Globus pallidus (tissue), 1 donor: Measurements from ENCODE around the gene CACNA1H.

Experiments used
- DNase-seq: peaks from one replicate; pipeline ENCODE4 v3.0.0-alpha.2; 2015; ENCODE audit warnings: low spot score

CACNA1H gene

GRCh38 chr16:1152651-1153259 lies at the start of gene CACNA1H:
Gene CACNA1H, plus strand, starts transcription at chr16:1153106. Its CDS starts 632 bp downstream, at chr16:1153738.
- no peak for DNase-seq

- no peak for DNase-seq
Observed at GRCh38 chr16:1103636-1103980, 49.3 kb upstream of the CACNA1H start.

- peak; percentile 39 for DNase-seq
Observed at GRCh38 chr16:1105888-1106620, 46.9 kb upstream of the CACNA1H start.

GRCh38 chr16:1106659-1107058 lies 46.2 kb upstream of the CACNA1H start:
- no peak for DNase-seq

DNA sequence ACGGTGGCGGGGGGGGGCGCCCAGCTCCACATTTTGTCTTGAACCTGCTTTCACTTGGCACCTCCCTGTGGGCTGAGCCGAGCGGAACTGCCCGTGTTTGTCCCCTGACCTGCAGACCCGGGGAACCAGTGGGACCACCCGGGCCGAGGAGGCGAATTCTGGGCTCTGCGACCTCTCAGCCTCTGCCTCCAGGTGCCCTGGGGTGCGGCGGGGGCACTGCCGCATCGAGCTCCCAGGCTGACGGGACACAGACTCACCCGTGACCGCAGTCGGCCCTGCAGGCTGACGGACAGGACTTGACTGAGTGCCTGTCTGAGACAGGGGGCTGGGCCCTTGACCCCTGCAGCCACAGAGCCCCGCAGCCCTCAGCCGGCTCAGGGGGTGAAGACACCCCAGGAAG lies 45.8 kb upstream of the CACNA1H start:
- DNase-seq, result no peak

- no peak for DNase-seq
Observed at GRCh38 chr16:1107731-1108130, 45.2 kb upstream of the CACNA1H start.

DNA sequence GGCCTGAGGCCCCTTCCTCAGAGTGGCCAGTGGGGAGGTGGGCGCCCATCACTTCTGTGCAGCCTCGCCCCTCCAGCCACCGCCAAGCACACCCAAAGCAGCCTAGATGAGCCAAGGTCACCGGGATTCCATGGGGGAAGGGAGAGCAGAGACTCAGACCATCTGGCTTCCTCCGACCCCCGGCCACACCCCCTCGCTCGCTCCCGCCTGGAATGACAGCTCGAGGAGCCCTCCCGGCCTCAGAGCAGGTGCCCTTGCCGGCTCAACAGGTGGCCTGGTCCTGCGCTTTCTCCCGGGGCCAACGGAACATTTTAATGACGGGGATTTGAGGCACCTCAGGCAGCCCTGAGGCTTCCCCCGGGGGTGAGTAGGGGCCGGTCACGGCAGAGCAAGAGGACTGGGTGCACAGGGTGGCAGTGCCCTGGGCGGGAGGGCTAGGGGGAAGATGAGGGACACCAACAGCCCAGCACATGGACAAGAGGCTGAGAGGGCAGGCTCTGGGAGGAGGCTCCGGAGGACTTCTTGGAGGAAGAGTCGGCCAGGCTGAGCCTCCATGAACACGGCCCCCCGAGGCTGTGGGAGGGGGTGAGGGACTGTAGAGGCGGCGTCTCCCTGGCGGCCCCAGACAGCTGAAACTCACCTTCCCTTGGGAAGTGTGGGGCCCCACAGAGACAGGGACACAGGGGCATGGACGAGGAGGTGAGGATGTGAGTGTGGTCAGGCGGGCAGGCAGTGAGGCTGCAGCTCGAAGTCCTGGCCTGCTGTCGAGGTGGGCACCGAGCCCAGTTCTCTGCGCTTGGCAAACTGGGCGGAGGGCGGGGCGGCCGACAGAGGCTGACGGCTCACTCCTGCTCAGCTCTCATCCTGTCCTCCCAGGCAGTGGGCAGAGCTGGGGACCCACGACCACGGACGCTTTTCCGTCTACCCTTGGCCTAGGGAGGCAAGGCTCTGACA lies 44.3 kb upstream of the CACNA1H start:
- no peak for DNase-seq

GRCh38 chr16:1109648-1110047 lies 43.3 kb upstream of the CACNA1H start:
- no peak for DNase-seq

GRCh38 chr16:1112506-1113184 lies 40.3 kb upstream of the CACNA1H start:
- no peak for DNase-seq

DNA sequence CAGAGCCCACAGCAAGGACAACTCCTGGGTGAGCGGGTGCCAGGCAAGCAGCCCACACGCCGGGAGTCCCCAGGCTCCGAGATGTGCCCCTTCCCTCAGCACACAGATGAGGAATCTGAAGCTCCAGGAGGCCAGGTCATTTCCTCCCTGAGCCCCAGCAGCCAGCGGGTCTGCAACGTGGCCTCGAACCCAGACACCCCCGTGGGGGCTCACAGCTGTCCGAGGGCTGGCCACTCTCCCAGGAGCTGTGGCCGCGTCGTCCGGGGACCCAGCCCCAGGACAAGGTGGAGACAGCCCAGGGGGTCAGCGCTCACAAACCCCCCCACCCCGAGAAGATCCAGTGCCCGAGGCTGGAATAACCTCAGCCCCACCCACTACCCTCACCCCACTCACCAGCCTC lies 39.4 kb upstream of the CACNA1H start:
- DNase-seq, result no peak

DNA sequence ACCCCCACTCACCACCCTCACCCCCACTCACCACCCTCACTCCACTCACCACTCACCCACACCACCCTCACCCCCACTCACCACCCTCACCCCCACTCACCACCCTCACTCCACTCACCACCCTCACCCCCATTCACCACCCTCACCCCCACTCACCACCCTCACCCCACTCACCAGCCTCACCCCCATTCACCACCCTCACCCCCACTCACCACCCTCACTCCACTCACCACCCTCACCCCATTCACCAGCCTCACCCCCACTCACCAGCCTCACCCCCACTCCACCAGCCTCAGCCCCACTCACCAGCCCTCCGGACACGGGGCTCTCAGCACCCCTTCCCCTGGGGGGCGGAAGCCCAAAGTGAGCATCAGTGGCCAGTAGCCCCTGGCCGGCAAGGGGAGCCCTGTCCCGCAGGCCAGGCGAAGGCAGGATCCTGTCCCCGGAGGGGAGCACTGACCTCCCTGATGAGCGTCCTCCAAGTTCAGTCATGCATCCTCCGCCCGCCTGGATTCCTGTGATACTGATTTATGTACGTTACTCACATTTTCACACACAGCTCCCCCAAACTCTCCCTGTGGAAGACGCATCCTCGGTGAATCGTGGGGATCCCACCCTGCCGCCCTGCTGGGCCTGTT lies 38.9 kb upstream of the CACNA1H start:
- DNase-seq, result no peak

GRCh38 chr16:1116693-1117077 lies 36.2 kb upstream of the CACNA1H start:
- no peak for DNase-seq

- DNase-seq, result no peak
Observed at GRCh38 chr16:1117176-1117900, 35.6 kb upstream of the CACNA1H start.

DNA sequence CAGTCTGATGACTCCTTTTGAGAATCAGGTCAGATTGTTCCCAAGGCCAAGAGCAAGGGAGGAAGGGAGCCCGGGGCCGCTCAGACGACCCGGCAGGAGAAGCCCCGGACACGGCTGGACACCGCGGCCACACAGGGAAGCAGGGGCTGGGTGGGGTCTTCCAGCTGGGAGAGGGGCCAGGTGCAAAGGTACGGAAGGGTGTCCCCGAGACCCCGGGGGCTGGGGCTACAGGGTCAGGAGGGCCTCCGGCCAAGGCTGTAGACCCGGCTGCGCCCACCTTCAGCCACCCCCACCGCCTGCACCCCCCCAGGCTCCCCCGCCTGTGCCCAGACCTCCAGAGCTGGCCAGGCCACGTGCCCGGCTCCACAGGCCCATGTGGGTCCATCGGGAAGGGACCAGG lies 35.0 kb upstream of the CACNA1H start:
- no peak for DNase-seq

DNA sequence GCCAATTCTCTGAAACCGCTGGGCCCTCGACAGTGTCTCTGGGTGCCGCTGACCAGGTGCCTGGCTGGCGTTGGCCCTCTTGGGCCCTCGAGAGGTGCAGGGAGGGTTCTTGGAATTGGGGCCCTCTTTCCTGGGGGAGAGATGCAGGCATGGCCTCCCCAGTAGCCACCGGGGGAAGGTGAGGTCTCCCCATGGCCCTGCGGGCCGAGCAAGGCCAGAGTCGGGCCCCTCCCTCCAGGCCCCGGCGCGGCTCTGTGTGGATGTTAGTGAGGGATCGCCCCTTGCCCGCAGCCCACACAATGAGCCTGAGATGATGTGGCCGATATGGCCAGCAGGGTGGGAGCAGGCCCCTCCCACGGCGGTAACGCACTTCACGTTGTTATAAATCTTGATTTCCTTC lies 33.8 kb upstream of the CACNA1H start:
- no peak for DNase-seq

- no peak for DNase-seq
Observed at GRCh38 chr16:1119766-1120576, 32.9 kb upstream of the CACNA1H start.

DNA sequence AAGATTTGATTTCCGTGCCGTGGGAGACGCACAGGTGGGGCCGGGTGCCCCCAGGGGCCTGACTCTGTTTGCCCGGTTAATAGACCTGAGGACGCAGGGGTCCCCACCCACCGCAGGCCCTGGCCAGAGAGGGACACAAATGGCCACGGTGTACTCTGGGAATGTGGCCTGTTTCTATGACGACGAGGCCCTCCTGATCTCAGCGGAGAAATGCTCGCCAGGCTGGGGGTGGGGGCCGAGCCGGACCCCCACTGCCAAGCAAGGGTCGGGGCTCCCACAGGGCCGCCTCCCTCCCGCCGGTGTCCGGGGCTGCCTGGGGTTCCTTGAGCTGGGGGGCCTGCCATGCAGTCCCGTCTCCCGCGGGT lies 32.3 kb upstream of the CACNA1H start:
- DNase-seq, result no peak

DNA sequence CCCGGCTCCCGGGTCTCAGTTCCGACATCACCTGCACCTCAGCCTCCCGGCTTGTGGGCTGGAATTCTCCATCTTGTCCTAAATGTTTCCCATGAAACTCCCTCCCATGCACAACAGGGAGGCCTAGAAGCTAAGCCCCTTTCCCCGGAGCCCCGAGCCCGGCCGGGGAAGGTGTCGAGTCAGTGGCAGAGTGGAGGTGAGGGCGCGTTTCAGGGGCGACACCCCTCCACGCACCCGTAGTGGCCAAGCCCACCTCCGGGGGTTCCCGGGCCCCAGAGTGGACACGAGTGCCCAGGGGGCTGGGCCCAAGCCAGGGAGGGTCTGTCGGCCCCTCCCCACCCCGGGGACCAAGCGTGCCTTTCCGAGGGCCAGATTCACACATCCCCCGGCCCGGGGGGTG lies 31.9 kb upstream of the CACNA1H start:
- DNase-seq, result no peak

GRCh38 chr16:1121601-1122397 lies 31.1 kb upstream of the CACNA1H start:
- DNase-seq, result no peak

DNA sequence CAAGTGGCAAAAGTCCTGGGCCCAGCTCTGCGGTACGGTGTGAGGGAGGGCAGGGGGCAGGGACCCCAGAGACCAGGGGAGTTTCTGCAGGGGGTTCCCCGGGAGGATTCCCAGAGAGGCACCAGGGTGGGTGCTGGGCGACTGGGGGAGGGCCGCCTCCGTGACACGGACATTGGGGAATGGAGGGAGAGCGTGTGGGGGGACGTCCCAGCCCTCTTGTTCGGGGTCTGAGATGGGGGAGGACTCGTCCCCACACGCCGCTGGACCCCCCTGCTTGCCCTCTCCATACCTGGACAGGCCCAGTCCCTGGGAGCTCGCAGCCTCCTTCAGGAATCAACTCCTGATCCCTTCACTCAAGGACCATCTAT lies 30.5 kb upstream of the CACNA1H start:
- no peak for DNase-seq
